A549 (cell line): Measurements from ENCODE around the gene COX6A1.

Experiments
- BHLHE40 ChIP-seq: IDR thresholded peaks from 2 replicates; pipeline ENCODE4 v1.6.1; 2012; ENCODE audit warnings: low read depth, low read length, inconsistent platforms
- CTCF ChIP-seq: fragments of >200 bp; sonication (Bioruptor Twin); formaldehyde crosslinking; IDR thresholded peaks from 3 replicates; pipeline ENCODE4 v1.5.1; 2016
- ELK1 ChIP-seq: fragments of 150-350 bp; IDR thresholded peaks from 2 replicates; pipeline ENCODE4 v1.6.1; 2014; ENCODE audit warnings: low read depth, mild to moderate bottlenecking, low read length
- EP300 ChIP-seq, 2 experiments: fragments of >200 bp; sonication (Bioruptor Twin); formaldehyde crosslinking; IDR thresholded peaks; 2 replicates in 1 of 2; 3 replicates in 1 of 2; pipeline ENCODE4 v1.6.1; 2016 to 2017
- KDM5A ChIP-seq: fragments of 200-600 bp; sonication (generic); IDR thresholded peaks from 2 replicates; pipeline ENCODE4 v1.6.1; 2016; ENCODE audit warnings: antibody characterized with exemption, mild to moderate bottlenecking
- MAFK ChIP-seq: fragments of 450-650 bp; IDR thresholded peaks from 2 replicates; pipeline ENCODE4 v1.6.1; 2014; ENCODE audit not compliant: partially characterized antibody
- MAZ ChIP-seq: fragments of 150-350 bp; IDR thresholded peaks from 2 replicates; pipeline ENCODE4 v1.6.1; 2014; ENCODE audit warnings: antibody characterized with exemption, low read depth, low read length, borderline replicate concordance
- NFE2L2 ChIP-seq: fragments of 150-350 bp; conservative IDR thresholded peaks from 2 replicates; pipeline ENCODE4 v1.6.1; 2014; ENCODE audit warnings: low read length
- REST ChIP-seq: fragments of 200-600 bp; sonication (generic); IDR thresholded peaks from 2 replicates; pipeline ENCODE4 v1.6.1; 2016; ENCODE audit warnings: antibody characterized with exemption, mild to moderate bottlenecking, moderate library complexity
- USF2 ChIP-seq: fragments of 450-650 bp; IDR thresholded peaks from 2 replicates; pipeline ENCODE4 v1.6.1; 2014; ENCODE audit warnings: antibody characterized with exemption

GRCh38 chr12:120399531-120399930 lies 38.4 kb upstream of the COX6A1 start:
- no peak for TF ChIP-seq MAFK
- no peak for TF ChIP-seq NFE2L2
- no peak for TF ChIP-seq BHLHE40
- no peak for TF ChIP-seq ELK1
- TF ChIP-seq CTCF = no peak
- no peak for TF ChIP-seq MAZ
- TF ChIP-seq USF2 = no peak
- no peak for TF ChIP-seq REST
- no peak for TF ChIP-seq KDM5A
- no peak for TF ChIP-seq EP300 (IDR thresholded peaks at IDR 0.05)
